OCI-LY1 (cell line): ENCODE results near the gene GOSR1.

Source experiments
- EZH2 ChIP-seq: fragments of 200-600 bp; sonication (generic), shearing (Covaris generic); IDR thresholded peaks from 2 replicates; pipeline ENCODE4 v1.8.0; 2017; ENCODE audit warnings: borderline replicate concordance, mixed run types, mild to moderate bottlenecking, antibody characterized with exemption, low read length, moderate library complexity, mixed read lengths
- TF ChIP-seq, protein P1 (sequence below): fragments of 200-600 bp; sonication (generic), shearing (Covaris generic); IDR thresholded peaks from 2 replicates; pipeline ENCODE4 v1.5.1; 2017; ENCODE audit warnings: mild to moderate bottlenecking, antibody characterized with exemption, low read length, moderate library complexity, mixed read lengths

DNA sequence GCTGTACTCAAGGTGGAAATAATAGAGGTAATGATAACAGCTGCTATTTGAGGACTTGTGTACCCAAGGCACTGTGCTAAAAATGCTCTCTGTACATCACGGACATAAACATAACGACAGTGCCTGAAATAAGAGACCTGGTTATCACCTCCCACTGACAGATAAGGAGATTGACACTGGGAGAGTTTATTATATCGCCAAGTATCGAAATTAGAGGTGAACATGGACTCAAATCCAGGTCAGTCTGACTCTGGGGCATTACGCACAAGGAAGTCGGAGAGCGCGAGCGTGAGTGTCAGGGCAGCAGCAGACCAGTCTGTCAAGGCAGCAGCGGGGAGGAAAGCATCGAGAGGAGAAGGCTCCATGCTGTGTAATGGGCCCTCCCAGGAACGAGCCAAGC, 57.1 kb downstream of the GOSR1 start:
- TF ChIP-seq, protein P1, sequence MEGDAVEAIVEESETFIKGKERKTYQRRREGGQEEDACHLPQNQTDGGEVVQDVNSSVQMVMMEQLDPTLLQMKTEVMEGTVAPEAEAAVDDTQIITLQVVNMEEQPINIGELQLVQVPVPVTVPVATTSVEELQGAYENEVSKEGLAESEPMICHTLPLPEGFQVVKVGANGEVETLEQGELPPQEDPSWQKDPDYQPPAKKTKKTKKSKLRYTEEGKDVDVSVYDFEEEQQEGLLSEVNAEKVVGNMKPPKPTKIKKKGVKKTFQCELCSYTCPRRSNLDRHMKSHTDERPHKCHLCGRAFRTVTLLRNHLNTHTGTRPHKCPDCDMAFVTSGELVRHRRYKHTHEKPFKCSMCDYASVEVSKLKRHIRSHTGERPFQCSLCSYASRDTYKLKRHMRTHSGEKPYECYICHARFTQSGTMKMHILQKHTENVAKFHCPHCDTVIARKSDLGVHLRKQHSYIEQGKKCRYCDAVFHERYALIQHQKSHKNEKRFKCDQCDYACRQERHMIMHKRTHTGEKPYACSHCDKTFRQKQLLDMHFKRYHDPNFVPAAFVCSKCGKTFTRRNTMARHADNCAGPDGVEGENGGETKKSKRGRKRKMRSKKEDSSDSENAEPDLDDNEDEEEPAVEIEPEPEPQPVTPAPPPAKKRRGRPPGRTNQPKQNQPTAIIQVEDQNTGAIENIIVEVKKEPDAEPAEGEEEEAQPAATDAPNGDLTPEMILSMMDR, result no peak
- no peak for TF ChIP-seq EZH2
